DND-41 (cell line): ENCODE measurements around the gene SCTR.

Experiments
- CTCF ChIP-seq: IDR thresholded peaks from 2 replicates; pipeline ENCODE4 v1.5.1; 2012; ENCODE audit warnings: borderline replicate concordance, low read length, moderate library complexity, mild to moderate bottlenecking; ENCODE audit not compliant: poor library complexity, severe bottlenecking; ENCODE audit errors: extremely low read depth
- EZH2 ChIP-seq: IDR thresholded peaks from 3 replicates; pipeline ENCODE4 v1.6.1; 2012; ENCODE audit warnings: borderline replicate concordance, low read depth, mild to moderate bottlenecking, moderate library complexity, low read length, inconsistent platforms; ENCODE audit not compliant: severe bottlenecking

- TF ChIP-seq CTCF (no peak), EZH2 (no peak)
These were observed 130.1 kb downstream of the SCTR start for GRCh38 chr2:119393971-119394748.
